GM19238 (cell line): Measurements from ENCODE around the gene INTS11.

ENCODE experiments used
- DNase-seq: peaks from one replicate; pipeline ENCODE4 v3.0.0; 2011; ENCODE audit warnings: low spot score; ENCODE audit not compliant: insufficient read length

Gene INTS11

DNA sequence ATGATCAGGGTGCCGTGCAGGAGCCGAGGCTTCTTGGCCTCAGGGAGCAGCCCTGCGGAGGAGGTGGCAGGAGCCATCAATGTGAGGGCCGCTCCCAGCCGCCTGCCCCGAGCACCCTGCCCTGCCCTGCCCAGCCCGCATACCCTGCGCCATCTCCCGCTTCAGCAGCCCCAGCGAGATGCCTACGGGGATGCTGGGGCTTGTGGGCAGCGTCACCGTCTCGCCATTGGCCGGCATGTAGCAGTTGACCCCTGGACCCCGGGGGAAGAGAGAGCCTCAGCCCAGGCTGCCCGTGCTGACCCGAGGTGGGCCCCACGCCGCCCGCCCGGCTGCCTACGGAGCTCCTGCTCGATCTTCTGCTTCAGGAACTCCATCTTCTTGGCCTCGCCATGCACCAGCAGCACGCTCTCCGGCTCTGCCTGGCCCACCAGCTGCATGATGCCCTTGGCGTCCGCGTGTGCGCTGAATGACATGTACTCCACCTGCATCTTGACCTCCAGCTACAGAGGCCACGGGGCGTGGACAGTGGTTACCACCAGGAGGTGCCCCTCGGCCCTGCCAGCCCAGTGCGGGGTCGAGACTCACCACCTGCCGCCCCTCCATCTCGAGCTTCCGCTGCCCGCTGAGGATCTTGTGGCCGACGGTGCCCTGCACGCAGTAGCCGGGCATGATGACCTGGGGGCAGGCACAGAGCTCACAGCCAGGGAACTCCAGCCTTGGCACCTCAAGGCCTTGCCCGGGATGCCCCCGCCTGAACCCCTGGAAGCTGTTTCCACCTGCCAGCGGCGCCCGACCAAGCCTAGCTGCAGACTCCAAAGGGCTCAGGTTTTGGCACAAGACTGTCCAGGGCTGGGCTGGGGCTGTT lies 11.8 kb downstream of the INTS11 start:
- DNase-seq = no peak

DNA sequence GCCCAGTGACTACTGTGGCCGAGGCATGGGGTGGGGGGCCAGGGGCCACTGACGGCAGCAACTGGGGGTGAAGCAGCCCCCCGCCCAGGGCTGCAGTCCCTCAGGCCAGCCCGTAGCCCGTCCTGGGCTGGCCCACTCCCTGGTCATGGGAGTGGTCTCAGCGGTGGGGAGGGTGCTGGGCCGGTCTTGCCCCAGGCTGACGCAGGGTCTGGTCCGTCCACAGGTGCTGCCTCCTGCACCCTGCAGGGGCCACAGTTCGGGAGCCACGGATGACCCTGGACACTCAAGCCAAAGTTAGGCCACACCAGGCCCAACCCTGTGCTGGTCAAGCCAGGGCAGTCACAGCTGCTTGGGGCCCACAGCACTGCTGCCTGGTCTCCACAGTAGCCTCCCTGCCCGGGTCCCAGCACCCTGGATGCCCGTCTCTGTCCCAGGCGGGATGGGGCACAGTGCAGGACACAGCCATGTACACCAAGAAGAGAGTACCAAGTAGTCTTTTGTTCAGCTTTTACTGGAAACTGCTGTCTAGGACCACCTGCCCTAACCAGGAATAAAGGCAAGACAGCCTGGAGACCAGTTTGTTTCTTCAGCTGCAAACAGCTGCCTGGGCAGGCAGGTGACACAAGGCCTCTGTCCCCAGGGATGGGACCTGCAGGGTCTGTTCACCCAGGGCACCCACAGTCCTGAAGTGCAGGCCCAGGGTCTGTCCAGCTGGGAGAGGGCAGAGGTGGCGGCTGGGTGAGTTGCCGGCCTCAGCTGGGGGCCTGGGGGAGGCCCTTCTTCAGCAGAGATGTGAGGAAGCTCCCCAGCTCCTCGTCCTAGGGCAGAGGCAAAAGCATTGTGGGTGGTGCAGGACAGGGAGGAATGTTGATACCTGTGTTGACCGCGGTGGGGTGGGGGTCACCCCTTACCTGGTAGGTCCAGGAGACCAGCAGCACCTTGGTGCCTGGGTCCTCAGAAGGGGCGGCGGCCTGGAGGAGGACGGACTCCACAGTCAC lies 13.1 kb downstream of the INTS11 start:
- DNase-seq = no peak

DNA sequence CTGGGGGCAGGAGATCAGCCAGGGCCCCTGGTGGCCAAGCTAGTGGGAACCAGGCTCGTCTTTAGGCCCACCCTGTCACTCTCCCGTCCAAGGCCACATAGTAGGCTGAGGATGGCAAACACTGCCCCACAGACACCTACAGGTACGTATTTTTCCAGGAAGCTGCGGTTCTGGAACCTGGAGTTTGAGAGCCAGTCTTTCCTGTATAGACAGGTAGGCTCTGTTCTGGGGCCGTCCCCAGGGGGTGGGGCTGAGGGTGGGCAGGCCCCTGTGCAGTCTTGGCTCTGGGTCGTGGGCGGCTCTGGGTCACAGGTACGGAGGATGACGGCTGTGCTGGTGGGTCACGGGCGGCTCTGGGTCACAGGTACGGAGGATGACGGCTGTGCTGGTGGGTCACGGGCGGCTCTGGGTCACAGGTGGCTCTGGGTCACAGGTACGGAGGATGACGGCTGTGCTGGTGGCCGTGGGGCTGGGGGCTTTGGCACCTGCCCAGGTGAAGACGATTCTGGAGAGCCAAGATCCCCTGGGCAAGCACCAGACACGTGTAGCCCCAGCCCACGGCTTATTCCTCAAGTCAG lies 13.9 kb downstream of the INTS11 start:
- no peak for DNase-seq

DNA sequence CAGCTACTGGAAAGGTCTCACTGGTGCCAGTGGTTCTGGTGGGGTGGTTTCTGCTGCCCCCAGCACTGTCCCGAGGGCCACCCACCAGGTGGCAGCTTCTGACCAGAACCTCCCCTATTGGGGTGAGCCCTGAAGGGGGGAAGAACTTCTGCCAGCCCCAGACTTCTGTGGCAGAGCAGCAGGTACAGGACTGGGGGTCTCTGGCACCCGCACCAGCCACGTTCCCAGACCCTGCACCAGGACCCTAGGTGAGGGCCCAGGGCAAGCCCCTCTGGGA lies 14.4 kb downstream of the INTS11 start:
- DNase-seq = no peak

DNA sequence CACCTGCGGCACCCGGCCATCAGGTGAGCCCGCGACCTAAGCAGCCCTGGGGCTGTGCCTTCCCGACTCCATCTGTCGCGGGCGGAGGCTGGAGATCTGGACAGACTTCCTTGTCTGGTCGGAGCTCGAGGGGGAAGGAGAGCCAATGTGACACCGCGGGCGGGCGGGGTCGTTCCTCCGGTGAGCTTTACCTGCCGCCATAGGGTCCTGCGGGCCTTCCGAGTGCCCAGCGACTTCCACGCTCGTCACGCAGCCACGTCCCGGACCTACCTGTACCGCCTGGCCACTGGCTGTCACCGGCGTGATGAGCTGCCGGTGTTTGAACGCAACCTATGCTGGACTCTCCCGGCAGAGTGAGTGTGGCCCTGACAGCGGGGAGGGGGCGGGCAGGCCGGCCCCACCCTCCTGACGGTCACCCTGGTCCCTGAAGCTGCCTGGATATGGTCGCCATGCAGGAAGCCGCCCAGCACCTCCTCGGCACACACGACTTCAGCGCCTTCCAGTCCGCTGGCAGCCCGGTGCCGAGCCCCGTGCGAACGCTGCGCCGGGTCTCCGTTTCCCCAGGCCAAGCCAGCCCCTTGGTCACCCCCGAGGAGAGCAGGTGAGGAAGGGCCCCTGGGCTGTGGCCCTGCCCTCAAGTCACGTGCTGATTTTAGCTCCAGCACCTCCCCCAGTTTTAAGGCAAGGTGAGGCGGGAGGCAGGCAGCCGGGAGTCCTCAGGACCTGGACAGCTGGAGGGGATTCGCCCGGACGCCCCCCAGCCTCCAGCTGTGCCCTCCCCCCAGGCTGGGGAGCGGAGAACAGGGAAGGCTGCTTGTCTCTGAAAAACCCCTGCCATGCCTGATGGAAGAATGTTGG lies 15.0 kb downstream of the INTS11 start:
- no peak for DNase-seq

DNA sequence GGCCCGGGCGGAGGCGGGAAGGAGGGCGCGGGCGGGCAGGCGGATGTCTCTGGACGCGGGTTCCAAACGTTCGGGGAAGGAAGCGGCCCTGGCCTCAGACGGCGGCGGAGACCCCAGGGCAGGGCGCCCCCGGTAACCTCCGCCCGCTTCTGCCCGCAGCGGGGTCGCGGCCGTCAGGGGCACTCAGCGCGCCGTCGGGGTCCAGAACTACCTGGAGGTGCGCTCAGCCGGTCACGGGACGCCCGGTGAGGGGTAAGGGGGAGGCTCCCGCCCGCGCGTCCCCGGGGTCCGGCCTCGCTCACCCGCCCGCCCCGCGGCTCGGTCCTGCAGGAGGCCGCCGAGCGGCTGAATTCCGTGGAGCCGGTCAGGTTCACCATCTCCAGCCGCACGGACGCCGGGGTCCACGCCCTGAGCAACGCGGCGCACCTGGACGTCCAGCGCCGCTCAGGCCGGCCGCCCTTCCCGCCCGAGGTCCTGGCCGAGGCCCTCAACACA lies 15.7 kb downstream of the INTS11 start:
- DNase-seq = no peak

DNA sequence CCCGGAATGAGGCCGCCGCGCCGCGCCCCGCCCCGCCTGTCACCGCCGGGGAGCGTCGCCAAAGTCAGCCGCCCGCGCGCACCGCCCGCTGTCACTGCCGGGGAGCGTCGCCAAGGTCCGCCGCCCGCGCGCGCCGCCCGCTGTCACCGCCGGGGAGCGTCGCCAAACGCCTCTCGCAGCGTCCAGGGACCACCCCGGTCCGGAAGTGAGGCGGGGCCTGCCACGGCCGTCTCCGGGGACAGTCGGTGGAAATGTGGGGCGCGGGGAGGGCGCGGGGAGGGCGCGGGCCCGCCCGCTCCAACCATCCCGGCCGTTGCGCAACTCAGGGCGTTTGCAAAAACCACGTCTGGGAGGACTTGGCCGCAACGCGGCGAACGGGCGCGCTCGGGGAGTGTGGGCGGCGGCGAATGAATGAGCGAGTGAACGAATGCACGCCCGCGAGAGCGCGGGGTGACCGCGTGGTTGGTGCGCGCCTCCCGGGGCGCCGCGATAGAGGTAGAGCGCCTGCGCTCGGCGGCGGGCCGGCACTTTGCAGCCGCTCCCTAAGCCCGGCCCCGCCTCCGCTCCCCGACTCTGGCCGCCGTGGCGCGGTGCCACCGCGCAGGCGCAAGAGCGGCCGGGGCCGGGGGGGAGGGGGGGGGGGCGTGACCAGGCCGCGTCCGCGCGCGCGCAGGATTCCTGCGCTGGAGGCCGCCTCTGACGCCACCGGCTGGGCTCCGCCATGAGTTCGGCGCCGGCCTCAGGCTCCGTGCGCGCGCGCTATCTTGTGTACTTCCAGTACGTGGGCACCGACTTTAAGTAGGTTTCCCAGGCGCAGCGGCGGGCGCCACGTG lies 16.3 kb downstream of the INTS11 start, which contains the start of the genes ACAP3 and PUSL1:
Gene ACAP3 (minus strand): TSS at position 8 of the 833 bp plus-strand sequence. CDS start 115 bp downstream, outside the sequence.
Gene PUSL1 (plus strand): TSS at position 675 of the 833 bp plus-strand sequence. CDS start 47 bp downstream, at position 722.
- DNase-seq = peak; percentile 99

DNA sequence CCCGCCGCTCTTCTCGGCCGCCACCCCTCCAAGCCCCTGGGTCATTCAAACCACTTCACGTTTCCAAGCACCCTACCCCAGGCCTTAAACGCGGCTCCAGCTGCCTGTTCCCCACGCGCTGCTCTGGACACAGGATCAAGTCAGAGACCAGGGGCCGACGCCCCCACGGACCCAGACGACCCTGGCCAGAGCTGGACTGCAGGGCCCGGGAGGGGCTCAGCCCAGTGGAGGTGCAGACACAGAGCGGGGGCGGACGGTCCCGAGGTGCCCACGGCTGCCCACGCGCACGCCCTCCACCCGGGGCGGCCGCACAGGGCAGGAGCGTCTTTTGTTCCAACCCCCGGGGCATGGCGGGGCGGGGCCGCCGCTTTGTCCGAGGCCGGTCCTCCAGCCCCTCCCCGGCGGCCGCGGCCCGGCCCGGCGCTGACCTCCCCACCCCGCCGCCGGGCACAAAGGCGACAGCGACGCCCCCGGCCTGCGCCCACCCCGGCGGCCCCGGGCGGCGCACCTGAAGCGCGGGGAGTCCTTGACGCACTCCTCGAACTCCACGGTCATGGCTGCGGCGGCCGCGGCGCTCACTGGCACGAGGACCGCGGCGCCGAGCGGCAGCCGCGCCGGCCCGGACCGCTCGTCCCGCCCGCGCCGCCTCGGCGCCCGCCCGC lies 17.1 kb downstream of the INTS11 start:
- no peak for DNase-seq

DNA sequence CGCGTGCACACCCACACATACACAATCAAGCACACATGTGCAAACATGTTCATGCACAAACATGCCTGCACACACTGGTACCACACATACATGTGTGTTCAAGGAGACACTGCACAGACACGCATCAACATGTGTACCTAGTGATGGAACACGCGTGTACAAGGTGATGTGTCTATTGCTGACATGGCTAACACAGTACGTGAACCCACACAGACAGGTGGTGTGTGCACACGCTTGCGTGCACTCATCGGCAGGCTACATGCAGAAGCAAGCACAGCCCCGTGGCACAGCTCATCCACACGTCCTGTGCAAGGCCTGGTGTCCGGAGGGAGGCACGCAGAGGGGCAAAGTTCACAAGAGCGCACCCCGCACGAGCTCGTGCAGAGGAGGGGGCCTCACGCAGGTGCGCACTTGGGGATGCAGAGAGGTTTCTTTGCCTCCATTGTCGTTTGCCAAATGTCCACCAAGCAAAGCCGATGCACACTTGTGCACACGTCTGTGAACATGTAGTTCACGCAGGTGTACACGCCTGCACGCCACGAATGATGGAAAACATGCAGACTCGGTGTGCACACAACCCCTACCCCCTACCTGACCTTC lies 17.7 kb downstream of the INTS11 start:
- DNase-seq = no peak

DNA sequence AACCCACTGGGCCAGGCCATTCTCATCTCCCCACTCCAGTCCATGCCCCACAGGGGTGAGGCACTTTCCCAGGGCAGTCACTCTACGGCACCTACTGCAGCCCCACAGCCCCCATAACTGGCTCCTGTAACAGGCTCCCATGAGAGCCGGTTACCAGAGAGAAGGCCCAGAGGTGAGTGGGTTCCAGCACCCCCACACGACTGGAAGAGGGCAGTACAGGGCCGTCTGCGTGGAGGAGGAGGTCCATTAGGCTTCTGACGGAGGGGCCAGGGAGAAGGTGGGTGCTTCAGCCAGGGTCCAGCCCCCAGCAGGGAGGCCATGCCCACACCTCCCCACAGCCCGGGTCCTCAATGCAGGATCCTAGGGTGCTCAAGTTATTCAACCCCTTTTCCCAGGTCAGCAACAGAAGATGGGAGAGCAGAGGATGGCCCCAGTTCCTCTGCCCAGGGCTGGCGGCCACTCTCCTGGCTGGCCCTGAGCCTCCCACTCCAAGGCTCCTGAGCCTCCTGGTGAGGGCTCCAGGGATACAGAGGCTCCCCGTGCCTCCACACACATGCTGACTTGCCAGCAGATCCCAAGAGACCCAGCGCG lies 18.3 kb downstream of the INTS11 start:
- DNase-seq = no peak

DNA sequence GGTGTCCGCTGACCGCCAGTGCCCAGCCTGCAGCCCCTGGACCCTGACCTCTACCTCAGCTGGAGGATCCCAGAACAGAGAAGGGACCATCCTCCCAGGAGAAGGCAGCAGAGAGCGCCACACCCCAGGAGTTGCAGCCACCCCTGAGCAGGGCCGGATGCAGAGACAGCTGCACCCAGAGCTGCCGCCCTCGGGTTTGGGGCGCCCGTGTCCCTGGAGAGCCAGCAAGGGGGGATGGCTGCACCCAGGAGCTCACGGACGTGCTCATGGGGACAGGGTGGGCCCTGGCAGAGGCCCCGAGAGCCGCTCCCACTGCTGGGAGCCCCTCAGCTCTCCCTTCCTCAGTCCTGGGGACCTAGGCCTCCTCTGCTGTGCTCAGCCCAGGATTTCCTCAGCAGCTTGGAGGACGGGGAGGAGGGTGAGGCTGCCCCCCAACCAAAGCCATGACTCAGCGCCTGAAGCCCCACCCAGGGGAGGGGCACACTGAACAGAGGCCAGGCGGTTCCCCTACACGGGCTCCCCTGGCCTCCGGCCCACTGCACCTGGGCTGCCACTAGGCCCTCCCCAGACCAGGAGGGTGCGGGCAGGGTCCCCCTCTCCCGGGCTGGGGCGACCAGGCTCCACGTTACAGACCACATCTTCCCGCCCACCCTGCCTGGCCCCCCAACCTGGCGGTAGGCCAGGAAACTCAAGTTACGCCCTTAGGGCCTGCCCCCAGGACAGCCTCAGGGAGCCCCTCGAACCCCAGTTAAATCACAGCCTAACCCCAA lies 19.0 kb downstream of the INTS11 start:
- peak; percentile 78 for DNase-seq

DNA sequence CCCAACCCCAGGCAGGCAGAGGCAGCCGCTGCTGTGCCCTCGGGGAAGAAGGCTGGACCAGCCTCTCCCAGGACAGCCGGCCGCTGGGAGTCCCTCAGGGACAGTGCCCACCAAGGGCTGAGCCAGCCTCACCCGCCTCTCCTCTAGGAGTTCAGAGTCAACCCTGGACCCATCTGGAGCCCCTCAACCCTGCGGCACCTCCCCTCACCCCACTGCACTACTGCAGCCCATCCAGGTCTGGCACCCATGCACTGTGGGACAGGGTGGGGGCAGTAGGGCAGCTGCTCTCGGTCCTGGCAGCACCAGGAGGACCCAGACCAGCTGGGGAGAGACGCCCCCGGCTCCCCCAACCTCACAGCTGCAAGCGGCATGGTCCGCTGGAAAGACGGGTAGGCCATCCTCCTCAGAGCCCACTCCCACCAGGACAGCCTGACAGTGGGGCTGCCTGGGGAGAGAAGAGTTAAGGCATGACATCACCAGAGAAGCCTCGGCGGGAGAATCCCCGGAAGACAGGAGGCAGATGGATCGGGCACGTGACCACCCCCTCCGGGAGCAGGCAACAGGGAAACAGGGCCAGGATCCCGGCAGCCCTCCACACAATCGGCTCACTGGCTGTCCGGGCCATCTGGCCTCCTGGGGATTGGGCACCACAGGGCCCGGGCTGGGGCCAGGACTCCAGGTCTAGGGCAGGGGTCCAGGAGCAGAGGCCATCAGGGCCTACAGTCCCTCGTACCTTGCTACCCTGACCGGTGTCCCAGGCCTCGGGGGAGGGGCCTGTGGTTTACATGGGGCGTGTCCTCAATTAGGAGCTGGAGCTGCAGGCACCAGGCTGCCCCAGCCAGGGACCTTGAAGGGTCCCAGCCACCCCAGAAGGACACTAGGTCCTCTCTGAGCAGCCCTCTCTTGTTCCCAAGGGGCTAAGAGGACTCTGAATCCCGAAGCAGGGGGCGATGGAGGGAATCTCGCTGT lies 19.8 kb downstream of the INTS11 start:
- no peak for DNase-seq

DNA sequence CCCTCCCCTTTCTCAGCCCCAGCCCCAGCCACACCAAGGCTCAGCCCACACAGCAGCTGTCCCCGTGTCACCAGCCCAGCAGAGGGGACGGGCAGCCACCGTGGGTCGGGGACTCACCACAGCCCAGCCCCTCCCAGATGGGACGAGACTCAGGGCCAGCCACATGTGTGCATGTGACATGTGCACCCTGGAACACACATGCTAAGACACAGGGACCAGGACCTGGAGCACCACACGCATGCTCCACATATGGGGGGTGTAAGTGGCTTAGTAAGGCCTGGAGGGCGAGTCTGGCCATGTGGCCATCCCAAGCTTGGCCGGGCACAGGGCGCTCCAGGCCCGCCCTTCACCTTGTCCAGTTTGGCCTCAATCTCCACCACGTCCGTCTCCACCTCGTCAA lies 20.7 kb downstream of the INTS11 start:
- no peak for DNase-seq

DNA sequence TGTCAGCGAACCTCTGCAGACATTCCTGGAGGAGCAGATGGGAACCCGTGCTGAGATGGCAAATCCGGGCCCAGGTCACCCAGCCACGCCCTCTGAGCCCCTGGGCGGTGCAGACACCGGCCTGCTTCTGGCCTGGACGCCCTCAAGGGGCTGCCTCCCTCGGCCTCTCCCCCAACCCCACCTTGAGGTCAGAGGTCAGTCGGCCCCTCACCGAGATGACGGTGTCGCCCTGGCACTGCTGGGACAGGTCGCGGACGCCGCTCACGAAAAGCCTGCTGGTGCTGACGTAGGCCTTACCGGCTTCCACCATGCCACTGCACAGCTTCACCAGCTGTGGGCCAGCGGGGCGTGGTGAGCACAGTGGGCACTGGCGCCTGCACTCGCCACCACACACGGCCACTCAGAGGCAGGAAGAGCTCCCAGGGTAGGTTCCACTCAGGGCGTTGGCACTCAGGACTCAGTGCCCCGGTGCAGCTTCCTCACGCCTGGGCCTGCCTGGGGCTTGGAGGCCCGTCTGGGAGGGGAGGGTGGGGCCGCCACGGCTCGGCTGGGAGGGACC lies 21.4 kb downstream of the INTS11 start:
- no peak for DNase-seq

DNA sequence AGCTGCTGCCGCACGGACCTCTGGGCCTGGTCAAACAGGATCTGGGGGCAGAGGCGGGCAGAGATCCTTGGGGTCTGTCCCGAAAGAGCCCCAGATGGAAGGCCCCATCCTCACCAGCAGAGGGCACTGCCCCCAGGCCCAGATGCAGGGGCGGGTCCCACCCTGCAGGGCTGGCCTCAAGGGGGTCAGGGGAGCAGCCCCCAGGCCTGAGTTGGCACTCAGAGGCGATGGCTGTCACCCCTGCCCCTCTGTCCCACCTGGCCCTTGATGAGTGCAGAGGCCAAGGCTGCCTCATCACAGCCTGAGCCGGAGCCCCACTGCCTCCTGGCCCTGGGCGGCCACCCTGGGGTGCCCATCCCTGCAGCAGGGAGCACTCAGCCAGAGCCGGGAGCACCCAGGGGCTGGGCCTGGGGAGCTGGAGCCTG lies 22.4 kb downstream of the INTS11 start:
- no peak for DNase-seq

DNA sequence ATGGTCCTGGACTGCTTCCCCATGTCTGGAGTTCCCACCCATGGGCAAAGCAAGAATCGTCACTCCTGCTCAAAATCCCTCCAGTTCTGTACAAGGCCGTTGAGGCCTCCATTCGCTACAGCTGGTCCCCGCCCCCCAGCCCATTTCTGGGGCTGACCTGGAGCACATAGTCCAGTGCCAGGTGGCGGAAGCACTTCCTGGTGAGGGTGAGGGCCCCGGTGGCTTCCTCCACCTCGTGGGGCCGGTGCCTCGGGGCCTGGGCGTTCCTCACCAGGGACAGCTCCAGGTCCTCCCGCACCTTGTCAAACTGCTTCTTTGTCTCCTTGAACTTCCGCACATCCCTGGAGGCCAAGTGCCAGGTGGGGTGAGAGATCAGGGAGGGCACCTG lies 24.1 kb downstream of the INTS11 start:
- DNase-seq = no peak
